ENCODE results near the gene ITGA2B. TPM values are rescaled to one million over a fixed set of nuclear protein-coding genes. Genes with fewer than 3 reads are reported as not detected.

Gene ITGA2B
- total and polyA plus RNA-seq, 4 donors: 0.22 to 23.8 (median 0.31) TPM

DNA sequence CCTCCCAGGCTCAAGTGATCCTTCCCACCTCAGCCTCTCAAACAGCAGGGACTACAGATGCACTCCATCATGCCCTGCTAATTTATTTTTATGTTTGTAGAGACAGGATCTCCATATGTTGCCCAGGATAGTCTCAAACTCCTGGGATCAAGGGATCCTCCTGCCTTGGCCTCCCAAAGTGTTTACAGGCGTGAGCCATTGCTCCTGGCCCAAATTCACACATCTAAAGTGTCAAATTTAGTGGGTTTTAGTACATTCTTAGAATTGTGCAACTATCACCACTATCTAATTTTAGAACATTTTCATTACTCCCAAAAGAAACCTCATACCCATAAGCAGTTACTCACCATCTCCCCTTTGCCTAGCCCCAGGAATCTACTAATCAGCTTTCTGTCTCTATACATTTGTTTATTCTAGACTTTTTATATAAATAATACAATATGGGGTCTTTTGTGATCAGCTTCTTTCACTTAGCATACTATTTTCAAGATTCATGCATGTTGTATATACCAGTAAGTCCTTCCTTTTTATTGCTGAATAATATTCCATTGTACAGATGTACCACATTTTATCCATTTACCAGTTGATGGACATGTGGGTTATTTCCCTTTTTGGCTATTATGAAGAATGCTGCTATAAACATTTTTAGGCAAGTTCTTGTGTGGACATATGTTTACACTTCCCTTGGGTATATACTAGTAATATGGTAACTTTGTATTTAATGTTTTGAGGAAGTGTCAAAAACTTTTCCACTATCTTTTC is 25.1 kb upstream of the ITGA2B start:
- H3K4me3 ChIP-seq (ENCODE audit: low read depth in 1 of 3, low read length in 3 of 3): no peak overlapping the region
- TF ChIP-seq SP1 (IDR thresholded peaks at IDR 0.05): no peak
- TF ChIP-seq, protein P1, sequence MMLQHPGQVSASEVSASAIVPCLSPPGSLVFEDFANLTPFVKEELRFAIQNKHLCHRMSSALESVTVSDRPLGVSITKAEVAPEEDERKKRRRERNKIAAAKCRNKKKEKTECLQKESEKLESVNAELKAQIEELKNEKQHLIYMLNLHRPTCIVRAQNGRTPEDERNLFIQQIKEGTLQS (IDR thresholded peaks at IDR 0.05): no peak
- TF ChIP-seq JUND (IDR thresholded peaks at IDR 0.05): no peak
- no peak for TF ChIP-seq GABPA (IDR thresholded peaks at IDR 0.05 in 1 of 2, conservative IDR thresholded peaks at IDR 0.05 in 1 of 2)
- no peak for TF ChIP-seq HNF4G (IDR thresholded peaks at IDR 0.05)
- TF ChIP-seq HNF4A (conservative IDR thresholded peaks at IDR 0.05): no peak
- TF ChIP-seq, protein P2, sequence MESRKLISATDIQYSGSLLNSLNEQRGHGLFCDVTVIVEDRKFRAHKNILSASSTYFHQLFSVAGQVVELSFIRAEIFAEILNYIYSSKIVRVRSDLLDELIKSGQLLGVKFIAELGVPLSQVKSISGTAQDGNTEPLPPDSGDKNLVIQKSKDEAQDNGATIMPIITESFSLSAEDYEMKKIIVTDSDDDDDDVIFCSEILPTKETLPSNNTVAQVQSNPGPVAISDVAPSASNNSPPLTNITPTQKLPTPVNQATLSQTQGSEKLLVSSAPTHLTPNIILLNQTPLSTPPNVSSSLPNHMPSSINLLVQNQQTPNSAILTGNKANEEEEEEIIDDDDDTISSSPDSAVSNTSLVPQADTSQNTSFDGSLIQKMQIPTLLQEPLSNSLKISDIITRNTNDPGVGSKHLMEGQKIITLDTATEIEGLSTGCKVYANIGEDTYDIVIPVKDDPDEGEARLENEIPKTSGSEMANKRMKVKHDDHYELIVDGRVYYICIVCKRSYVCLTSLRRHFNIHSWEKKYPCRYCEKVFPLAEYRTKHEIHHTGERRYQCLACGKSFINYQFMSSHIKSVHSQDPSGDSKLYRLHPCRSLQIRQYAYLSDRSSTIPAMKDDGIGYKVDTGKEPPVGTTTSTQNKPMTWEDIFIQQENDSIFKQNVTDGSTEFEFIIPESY (IDR thresholded peaks at IDR 0.05): no peak
- no peak for TF ChIP-seq FOXA1 (IDR thresholded peaks at IDR 0.05)
- no peak for TF ChIP-seq RAD21 (IDR thresholded peaks at IDR 0.05)
- TF ChIP-seq, protein P3, sequence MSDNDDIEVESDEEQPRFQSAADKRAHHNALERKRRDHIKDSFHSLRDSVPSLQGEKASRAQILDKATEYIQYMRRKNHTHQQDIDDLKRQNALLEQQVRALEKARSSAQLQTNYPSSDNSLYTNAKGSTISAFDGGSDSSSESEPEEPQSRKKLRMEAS (IDR thresholded peaks at IDR 0.05): no peak
- no peak for TF ChIP-seq TAF1 (conservative IDR thresholded peaks at IDR 0.05)
- WGBS: 97% methylated on average over 1 of the region's 1 CpG
- no peaks in the 10 kb centered on the region for H3K4me1 ChIP-seq (ENCODE audit: control insufficient read depth in 4 of 4, insufficient read depth in 4 of 4, low read length in 3 of 4)
- H3K27me3 ChIP-seq (ENCODE audit: control insufficient read depth in 4 of 4, insufficient read depth in 4 of 4, low read length in 3 of 4): no peaks in the 10 kb centered on the region
- H3K36me3 ChIP-seq (ENCODE audit: control insufficient read depth in 4 of 4, insufficient read depth in 3 of 4, low read depth in 1 of 4, low read length in 3 of 4): peaks cover 2 to 22% (median 7%) of the 10 kb centered on the region in 4 donors
- no peaks in the 10 kb centered on the region for H3K9me3 ChIP-seq (ENCODE audit: control insufficient read depth in 4 of 4, low read length in 3 of 4)
- no peak overlapping the region for H3K9ac ChIP-seq (ENCODE audit: low read depth in 1 of 2, low read length in 2 of 2)
- DNase-seq (ENCODE audit: low spot score): no peak
- H3K27ac ChIP-seq (ENCODE audit: low read depth in 1 of 2, low read length in 2 of 2): no peak overlapping the region

DNA sequence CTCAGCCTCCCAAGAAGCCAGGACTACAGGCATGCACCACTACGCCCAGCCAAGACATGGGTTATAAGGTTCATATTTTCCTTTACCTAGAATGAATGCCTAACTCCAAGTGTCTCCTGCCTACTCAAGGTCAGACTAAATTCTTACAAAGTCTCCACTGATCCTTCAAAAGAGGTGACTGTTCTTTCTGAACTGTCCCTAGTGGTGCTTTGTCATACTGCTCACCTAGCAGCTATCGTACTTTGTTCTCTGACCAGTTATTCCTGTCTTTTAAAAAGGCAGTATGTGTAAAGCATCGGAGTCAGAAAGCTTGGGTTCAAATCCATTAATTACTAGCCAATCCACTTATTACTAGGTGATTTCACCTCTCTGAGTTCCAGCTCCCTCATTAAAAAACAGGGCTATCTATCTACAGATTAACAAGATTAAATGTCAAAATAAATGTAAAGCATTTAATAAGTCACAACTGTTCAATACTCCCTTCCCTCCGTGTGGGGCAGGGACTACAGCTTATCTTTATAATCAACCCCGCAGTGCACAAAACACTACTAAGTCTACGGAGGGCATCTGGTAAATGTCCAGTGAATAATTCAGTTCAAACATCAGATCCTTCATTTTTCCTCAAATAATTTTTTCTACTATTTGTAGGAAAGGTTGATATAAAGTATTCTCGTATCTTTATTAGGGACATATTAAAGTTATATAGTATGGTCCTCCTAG is 20.0 kb upstream of the ITGA2B start:
- TF ChIP-seq HNF4G (IDR thresholded peaks at IDR 0.05): no peak
- DNase-seq (ENCODE audit: low spot score): no peak
- H3K4me3 ChIP-seq (ENCODE audit: low read depth in 1 of 3, low read length in 3 of 3): no peak overlapping the region
- no peaks in the 10 kb centered on the region for H3K4me1 ChIP-seq (ENCODE audit: control insufficient read depth in 4 of 4, insufficient read depth in 4 of 4, low read length in 3 of 4)
- no peaks in the 10 kb centered on the region for H3K27me3 ChIP-seq (ENCODE audit: control insufficient read depth in 4 of 4, insufficient read depth in 4 of 4, low read length in 3 of 4)
- 89% methylated on average over 7 of the region's 7 CpGs for WGBS
- no peak overlapping the region for H3K27ac ChIP-seq (ENCODE audit: low read depth in 1 of 2, low read length in 2 of 2)
- H3K36me3 ChIP-seq (ENCODE audit: control insufficient read depth in 4 of 4, insufficient read depth in 3 of 4, low read depth in 1 of 4, low read length in 3 of 4): peaks cover 0 to 15% (median 2%) of the 10 kb centered on the region in 4 donors
- H3K9ac ChIP-seq (ENCODE audit: low read depth in 1 of 2, low read length in 2 of 2): no peak overlapping the region
- no peaks in the 10 kb centered on the region for H3K9me3 ChIP-seq (ENCODE audit: control insufficient read depth in 4 of 4, low read length in 3 of 4)

DNA sequence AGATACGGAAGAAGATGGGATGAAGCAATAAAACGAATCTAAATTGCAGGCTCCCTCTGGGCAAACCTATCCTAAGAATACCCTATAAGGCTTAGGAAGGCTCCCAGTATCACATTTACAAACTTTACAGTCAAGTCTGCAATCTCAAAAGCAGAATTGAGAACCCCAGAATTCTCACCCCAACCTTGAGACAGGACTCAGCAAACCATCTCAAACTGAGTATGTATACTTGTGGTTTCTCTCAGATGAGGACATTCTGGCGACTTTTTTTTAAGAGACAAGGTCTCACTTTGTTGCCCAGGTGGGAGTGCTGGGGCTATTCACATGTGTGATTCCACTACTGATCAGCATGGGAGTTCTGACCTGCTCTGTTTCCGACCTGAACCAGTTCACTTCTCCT is 19.3 kb upstream of the ITGA2B start:
- H3K4me1 ChIP-seq (ENCODE audit: control insufficient read depth in 4 of 4, insufficient read depth in 4 of 4, low read length in 3 of 4): no peaks in the 10 kb centered on the region
- TF ChIP-seq RXRA (IDR thresholded peaks at IDR 0.05) (no peak), JUND (IDR thresholded peaks at IDR 0.05) (no peak), SP1 (IDR thresholded peaks at IDR 0.05) (no peak), GABPA (IDR thresholded peaks at IDR 0.05 in 1 of 2, conservative IDR thresholded peaks at IDR 0.05 in 1 of 2) (no peak), HNF4A (conservative IDR thresholded peaks at IDR 0.05) (no peak)
- TF ChIP-seq, protein P1 (IDR thresholded peaks at IDR 0.05): no peak
- TF ChIP-seq, protein P4, sequence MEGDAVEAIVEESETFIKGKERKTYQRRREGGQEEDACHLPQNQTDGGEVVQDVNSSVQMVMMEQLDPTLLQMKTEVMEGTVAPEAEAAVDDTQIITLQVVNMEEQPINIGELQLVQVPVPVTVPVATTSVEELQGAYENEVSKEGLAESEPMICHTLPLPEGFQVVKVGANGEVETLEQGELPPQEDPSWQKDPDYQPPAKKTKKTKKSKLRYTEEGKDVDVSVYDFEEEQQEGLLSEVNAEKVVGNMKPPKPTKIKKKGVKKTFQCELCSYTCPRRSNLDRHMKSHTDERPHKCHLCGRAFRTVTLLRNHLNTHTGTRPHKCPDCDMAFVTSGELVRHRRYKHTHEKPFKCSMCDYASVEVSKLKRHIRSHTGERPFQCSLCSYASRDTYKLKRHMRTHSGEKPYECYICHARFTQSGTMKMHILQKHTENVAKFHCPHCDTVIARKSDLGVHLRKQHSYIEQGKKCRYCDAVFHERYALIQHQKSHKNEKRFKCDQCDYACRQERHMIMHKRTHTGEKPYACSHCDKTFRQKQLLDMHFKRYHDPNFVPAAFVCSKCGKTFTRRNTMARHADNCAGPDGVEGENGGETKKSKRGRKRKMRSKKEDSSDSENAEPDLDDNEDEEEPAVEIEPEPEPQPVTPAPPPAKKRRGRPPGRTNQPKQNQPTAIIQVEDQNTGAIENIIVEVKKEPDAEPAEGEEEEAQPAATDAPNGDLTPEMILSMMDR (IDR thresholded peaks at IDR 0.05; ENCODE audit: low read depth, low read length, missing input control): no peak
- H3K27ac ChIP-seq (ENCODE audit: low read depth in 1 of 2, low read length in 2 of 2): no peak overlapping the region
- no peaks in the 10 kb centered on the region for H3K27me3 ChIP-seq (ENCODE audit: control insufficient read depth in 4 of 4, insufficient read depth in 4 of 4, low read length in 3 of 4)
- H3K36me3 ChIP-seq (ENCODE audit: control insufficient read depth in 4 of 4, insufficient read depth in 3 of 4, low read depth in 1 of 4, low read length in 3 of 4): peaks cover 0 to 15% (median 4%) of the 10 kb centered on the region in 4 donors
- no peak overlapping the region for H3K9ac ChIP-seq (ENCODE audit: low read depth in 1 of 2, low read length in 2 of 2)
- no peaks in the 10 kb centered on the region for H3K9me3 ChIP-seq (ENCODE audit: control insufficient read depth in 4 of 4, low read length in 3 of 4)
- WGBS: 95% methylated on average over 4 of the region's 4 CpGs
- H3K4me3 ChIP-seq (ENCODE audit: low read depth in 1 of 3, low read length in 3 of 3): no peak overlapping the region
- DNase-seq (ENCODE audit: low spot score): no peak
